H1 (cell line): ENCODE data around the gene GARIN3. TPM values are rescaled to one million over a fixed set of nuclear protein-coding genes. Genes with fewer than 3 reads are reported as not detected.

Experiments
- CTCF ChIA-PET: fragments of 300-600 bp; sonication (Branson Sonifier 250); formaldehyde crosslinking; loops from one replicate; lab custom pipeline; 2021; ENCODE audit not compliant: partially characterized antibody; lab: Charles Lee
- POLR2A ChIA-PET: fragments of 300-600 bp; sonication (Branson Sonifier 250); formaldehyde crosslinking; loops from one replicate; lab custom pipeline; 2021; ENCODE audit warnings: inconsistent platforms; ENCODE audit not compliant: partially characterized antibody; lab: Charles Lee
- DNase-seq, 2 experiments: peaks; one replicate each; pipeline versions ENCODE4 v3.0.0 to v3.0.0-alpha.2; 2010 to 2022; ENCODE audit warnings: low spot score in 2 of 2, low read depth in 1 of 2, mixed read lengths in 1 of 2
- FAIRE-seq: peaks from 2 replicates; lab custom pipeline; 2011; peaks lifted over from hg19 to GRCh38; lab: Jason Lieb, UNC
- H2AFZ ChIP-seq: 2 replicates; pipeline ENCODE4 v1.8.1; 2012; ENCODE audit warnings: low read length, inconsistent platforms
- H2AK5ac ChIP-seq: 2 replicates; pipeline ENCODE4 v1.6.1; 2013; ENCODE audit warnings: low read depth, low read length
- H2BK120ac ChIP-seq: replicated peaks from 2 replicates; pipeline ENCODE3; 2013; ENCODE audit warnings: low read depth, low read length, inconsistent platforms
- H2BK12ac ChIP-seq: 2 replicates; pipeline ENCODE4 v1.6.1; 2013; ENCODE audit warnings: low read depth, low read length
- H2BK15ac ChIP-seq: 2 replicates; pipeline ENCODE4 v1.6.1; 2013; ENCODE audit warnings: low read length
- H2BK20ac ChIP-seq: 2 replicates; pipeline ENCODE4 v1.6.1; 2013; ENCODE audit warnings: low read length
- H2BK5ac ChIP-seq: 2 replicates; pipeline ENCODE4 v1.6.1; 2013; ENCODE audit warnings: low read depth, low read length
- H3K14ac ChIP-seq: 2 replicates; pipeline ENCODE4 v1.6.1; 2013; ENCODE audit warnings: inconsistent platforms; ENCODE audit not compliant: insufficient read length
- H3K18ac ChIP-seq: 2 replicates; pipeline ENCODE4 v1.6.1; 2013; ENCODE audit warnings: low read length; ENCODE audit errors: extremely low read depth
- H3K23ac ChIP-seq: 2 replicates; pipeline ENCODE4 v1.6.1; 2013; ENCODE audit warnings: inconsistent platforms; ENCODE audit not compliant: insufficient read length
- H3K23me2 ChIP-seq: 2 replicates; pipeline ENCODE4 v1.6.1; 2013; ENCODE audit warnings: low read depth, low read length
- H3K27ac ChIP-seq: 2 replicates; pipeline ENCODE4 v1.6.1; 2011; ENCODE audit warnings: low read depth, low read length, inconsistent platforms
- H3K27me3 ChIP-seq, 4 experiments: replicated peaks in 1 of 4; 1 replicate in 1 of 4; 2 replicates in 3 of 4; pipeline versions ENCODE4 v1.6.1 to v1.8.1; 2011 to 2013; ENCODE audit warnings: low read length in 3 of 4, mild to moderate bottlenecking in 3 of 4, inconsistent platforms in 2 of 4, mixed read lengths in 2 of 4, moderate library complexity in 1 of 4; ENCODE audit not compliant: control insufficient read depth in 3 of 4, insufficient read depth in 3 of 4; ENCODE audit errors: extremely low read depth in 1 of 4
- H3K36me3 ChIP-seq, 4 experiments: 2 replicates each; pipeline versions ENCODE4 v1.6.1 to v1.8.1; 2011 to 2013; ENCODE audit warnings: mild to moderate bottlenecking in 4 of 4, low read length in 3 of 4, moderate library complexity in 2 of 4, control low read depth in 1 of 4, inconsistent platforms in 1 of 4; ENCODE audit not compliant: insufficient read depth in 4 of 4, control insufficient read depth in 2 of 4
- H3K4ac ChIP-seq: replicated peaks from 2 replicates; pipeline ENCODE3; 2013; ENCODE audit warnings: low read length, low read depth, mixed read lengths, inconsistent platforms; ENCODE audit not compliant: insufficient read length
- H3K4me1 ChIP-seq, 4 experiments: replicated peaks in 1 of 4; 1 replicate in 1 of 4; 2 replicates in 3 of 4; pipeline versions ENCODE4 v1.6.1 to v1.8.1; 2011 to 2013; ENCODE audit warnings: low read length in 3 of 4, inconsistent platforms in 2 of 4, mixed read lengths in 1 of 4; ENCODE audit not compliant: insufficient read depth in 4 of 4, control insufficient read depth in 3 of 4
- H3K4me2 ChIP-seq, 2 experiments: 2 replicates each; pipeline versions ENCODE4 v1.6.1 to v1.8.1; 2011 to 2013; ENCODE audit warnings: low read depth in 2 of 2, low read length in 2 of 2, control low read depth in 1 of 2, inconsistent platforms in 1 of 2, mild to moderate bottlenecking in 1 of 2; ENCODE audit not compliant: insufficient read depth in 1 of 2
- H3K4me3 ChIP-seq, 4 experiments: fragments of 200-600, 300-600 bp in 1 of 4; sonication (generic), shearing (Covaris generic), sonication (Bioruptor Twin) in 1 of 4; 2 replicates each; pipeline versions ENCODE4 v1.5.1 to v1.8.1; 2011 to 2016; ENCODE audit warnings: low read length in 4 of 4, low read depth in 3 of 4, control low read depth in 2 of 4, inconsistent platforms in 2 of 4, mild to moderate bottlenecking in 2 of 4, mixed read lengths in 1 of 4, moderate library complexity in 1 of 4; ENCODE audit not compliant: insufficient read depth in 2 of 4; ENCODE audit errors: extremely low read depth in 1 of 4
- H3K56ac ChIP-seq: replicated peaks from 2 replicates; pipeline ENCODE3; 2013; ENCODE audit warnings: low read depth, mild to moderate bottlenecking, mixed read lengths, low read length, inconsistent platforms; ENCODE audit not compliant: insufficient read length
- H3K79me1 ChIP-seq: 2 replicates; pipeline ENCODE4 v1.6.1; 2013; ENCODE audit warnings: low read depth, low read length, control low read depth
- H3K79me2 ChIP-seq, 2 experiments: 2 replicates each; pipeline versions ENCODE4 v1.6.1 to v1.8.1; 2012 to 2013; ENCODE audit warnings: low read length in 2 of 2, mild to moderate bottlenecking in 2 of 2, inconsistent platforms in 1 of 2; ENCODE audit not compliant: insufficient read depth in 2 of 2, control insufficient read depth in 1 of 2
- H3K9ac ChIP-seq, 4 experiments: replicated peaks in 1 of 4; 1 replicate in 1 of 4; 2 replicates in 3 of 4; pipeline versions ENCODE4 v1.6.1 to v1.8.1; 2011 to 2013; ENCODE audit warnings: low read depth in 3 of 4, low read length in 3 of 4, control low read depth in 2 of 4, mild to moderate bottlenecking in 2 of 4, moderate library complexity in 2 of 4, inconsistent platforms in 1 of 4; ENCODE audit errors: extremely low read depth in 1 of 4
- H3K9me3 ChIP-seq, 2 experiments: 2 replicates each; pipeline versions ENCODE4 v1.6.1 to v1.8.1; 2012 to 2013; ENCODE audit warnings: mild to moderate bottlenecking in 2 of 2, moderate library complexity in 2 of 2, control low read depth in 1 of 2, inconsistent platforms in 1 of 2, low read depth in 1 of 2, low read length in 1 of 2, mixed read lengths in 1 of 2; ENCODE audit not compliant: insufficient read depth in 2 of 2
- H4K20me1 ChIP-seq, 2 experiments: replicated peaks in 1 of 2; 2 replicates each; pipeline versions ENCODE3 to v1.8.1; 2011 to 2013; ENCODE audit warnings: inconsistent platforms in 2 of 2, low read length in 2 of 2, mild to moderate bottlenecking in 1 of 2; ENCODE audit not compliant: insufficient read depth in 2 of 2, control insufficient read depth in 1 of 2
- H4K5ac ChIP-seq: 2 replicates; pipeline ENCODE4 v1.6.1; 2013; ENCODE audit warnings: low read length, low read depth, mixed read lengths, inconsistent platforms; ENCODE audit not compliant: insufficient read length
- H4K8ac ChIP-seq: 2 replicates; pipeline ENCODE4 v1.8.0; 2013; ENCODE audit warnings: mild to moderate bottlenecking, moderate library complexity, low read length, inconsistent platforms; ENCODE audit not compliant: insufficient read depth; ENCODE audit errors: extremely low read depth
- H4K91ac ChIP-seq: replicated peaks from 2 replicates; pipeline ENCODE3; 2013; ENCODE audit warnings: low read length, mixed read lengths, inconsistent platforms; ENCODE audit not compliant: insufficient read length
- BCL11A ChIP-seq, 2 experiments: IDR thresholded peaks; one replicate each; pipeline ENCODE4 v1.6.1; 2011; ENCODE audit warnings: low read depth in 2 of 2, low read length in 2 of 2, mild to moderate bottlenecking in 2 of 2
- E2F6 ChIP-seq: IDR thresholded peaks from 2 replicates; pipeline ENCODE4 v1.6.1; 2012; ENCODE audit warnings: inconsistent platforms
- EZH2 ChIP-seq: fragments of 200-600 bp; sonication (generic); IDR thresholded peaks from 2 replicates; pipeline ENCODE4 v1.7.1; 2012; ENCODE audit warnings: low read depth, mild to moderate bottlenecking, moderate library complexity, low read length, inconsistent platforms; ENCODE audit not compliant: severe bottlenecking
- FOSL1 ChIP-seq: IDR thresholded peaks from 2 replicates; pipeline ENCODE4 v1.6.1; 2011; ENCODE audit warnings: mild to moderate bottlenecking, low read depth, low read length, moderate library complexity; ENCODE audit not compliant: insufficient read depth
- GTF2F1 ChIP-seq: IDR thresholded peaks from 2 replicates; pipeline ENCODE4 v1.6.1; 2012; ENCODE audit warnings: low read depth, low read length, improper control_type of control experiment, borderline replicate concordance
- JUN ChIP-seq: IDR thresholded peaks from 2 replicates; pipeline ENCODE4 v1.6.1; 2011; ENCODE audit warnings: low read depth, mild to moderate bottlenecking, improper control_type of control experiment, low read length
- JUND ChIP-seq: IDR thresholded peaks from 2 replicates; pipeline ENCODE4 v1.6.1; 2011; ENCODE audit warnings: mild to moderate bottlenecking, improper control_type of control experiment, low read length
- KDM5A ChIP-seq: fragments of 200-600 bp; IDR thresholded peaks from 2 replicates; pipeline ENCODE4 v1.7.1; 2012; ENCODE audit warnings: mild to moderate bottlenecking, low read length, inconsistent platforms, mixed read lengths
- POU5F1 ChIP-seq: IDR thresholded peaks from 2 replicates; pipeline ENCODE4 v1.6.1; 2011; ENCODE audit warnings: low read depth, mild to moderate bottlenecking, low read length, moderate library complexity
- RFX5 ChIP-seq: IDR thresholded peaks from 2 replicates; pipeline ENCODE4 v1.6.1; 2011; ENCODE audit warnings: low read depth, low read length, improper control_type of control experiment, borderline replicate concordance
- SIX5 ChIP-seq: IDR thresholded peaks from 2 replicates; pipeline ENCODE4 v1.6.1; 2011; ENCODE audit warnings: mild to moderate bottlenecking, low read depth, low read length
- SP2 ChIP-seq: IDR thresholded peaks from 2 replicates; pipeline ENCODE4 v1.6.1; 2012; ENCODE audit warnings: mild to moderate bottlenecking, low read length, inconsistent platforms
- SP4 ChIP-seq: IDR thresholded peaks from 2 replicates; pipeline ENCODE4 v1.6.1; 2012; ENCODE audit warnings: low read length, inconsistent platforms
- SRF ChIP-seq: IDR thresholded peaks from 2 replicates; pipeline ENCODE4 v1.6.1; 2011; ENCODE audit warnings: mild to moderate bottlenecking, low read depth, low read length, moderate library complexity
- TCF12 ChIP-seq: IDR thresholded peaks from 2 replicates; pipeline ENCODE4 v1.6.1; 2011; ENCODE audit warnings: low read depth, mild to moderate bottlenecking, low read length
- YY1 ChIP-seq: IDR thresholded peaks from 2 replicates; pipeline ENCODE4 v1.6.1; 2011; ENCODE audit warnings: low read depth, mild to moderate bottlenecking, low read length
- WGBS, 2 experiments: shearing (Covaris generic) in 1 of 2; methylation state at CpG; one replicate each; pipeline versions ENCODE4 v1.1.6 to v1.1.7; 2013 to 2015; ENCODE audit warnings: low lambda C conversion rate in 2 of 2, mixed read lengths in 2 of 2, inconsistent platforms in 1 of 2, low coverage in 1 of 2, missing lambda C conversion rate in 1 of 2; ENCODE audit not compliant: insufficient replicate concordance in 2 of 2, insufficient coverage in 1 of 2, insufficient read length in 1 of 2; ENCODE audit errors: extremely low coverage in 1 of 2, missing lambda C conversion rate in 1 of 2; 5-methylcytosine and 5-hydroxymethylcytosine counted together
- polyA plus RNA-seq, 7 experiments: library from polyadenylated mRNA; depleted of rRNA in 3 of 7; stranded (reverse) in 5 of 7; unstranded in 2 of 7; fragments of >200 nt in 5 of 7; fragments of 200-250 nt in 2 of 7; gene quantifications; 1 replicate in 5 of 7; 2 replicates in 1 of 7; 4 replicates in 1 of 7; pipeline versions ENCODE4 v1.2.1 to v1.2.3, GENCODE V29; 2011 to 2013; ENCODE audit warnings: missing spikeins in 2 of 7, mixed read lengths in 2 of 7
- total RNA-seq: library from RNA; stranded (reverse); fragmentation: NEBNext Ultra II Directional; extraction: Animal tissue kit (Norgen Biotek cat#: 25700); gene quantifications from 2 replicates; pipeline ENCODE4 v1.2.1, GENCODE V29; 2021

GARIN3 gene
- total and polyA plus RNA-seq, 2 of the 8 experiments (the other 6 are each of a cell fraction or from before 2014, with no cell fraction given): not detected

- Histone ChIP-seq H3K4me3 (no peak overlapping the region), H3K9me3 (no peaks in the 10 kb centered on the region), H3K23ac (no peak overlapping the region), H2BK120ac (no peak overlapping the region), H4K91ac (no peak overlapping the region), H3K27me3 (no peaks in the 10 kb centered on the region), H3K4me2 (no peak overlapping the region), H2BK20ac (no peak overlapping the region), H3K79me2 (no peaks in the 10 kb centered on the region), H3K14ac (no peak overlapping the region), H2BK15ac (no peak overlapping the region), H4K8ac (no peak overlapping the region), H3K27ac (no peak overlapping the region), H3K9ac (no peak overlapping the region), H3K79me1 (no peaks in the 10 kb centered on the region), H2AK5ac (no peak overlapping the region), H3K23me2 (no peaks in the 10 kb centered on the region), H2AFZ (no peak overlapping the region), H3K56ac (no peak overlapping the region), H2BK5ac (no peak overlapping the region), H3K36me3 (no peaks in the 10 kb centered on the region), H3K4me1 (no peaks in the 10 kb centered on the region), H4K5ac (no peak overlapping the region), H3K4ac (no peak overlapping the region), H2BK12ac (no peak overlapping the region), H3K18ac (no peak overlapping the region), H4K20me1 (no peaks in the 10 kb centered on the region)
- DNase-seq: no peak
- ChIA-PET CTCF (no interaction called here), POLR2A (no interaction called here)
- 88% methylated on average over 3 of the region's 3 CpGs; no CpG with 5 or more reads in 1 of the 2 experiments for WGBS, 2 experiments
- no peak for FAIRE-seq
- no peak for TF ChIP-seq FOSL1
- no peak for TF ChIP-seq E2F6
- TF ChIP-seq TCF12: no peak
- TF ChIP-seq GTF2F1: no peak
- TF ChIP-seq YY1: no peak
- no peak for TF ChIP-seq JUN
- no peak for TF ChIP-seq JUND
- TF ChIP-seq SP2: no peak
- no peak for TF ChIP-seq EZH2
- TF ChIP-seq SIX5: no peak
- no peak for TF ChIP-seq POU5F1
- TF ChIP-seq SRF: no peak
- TF ChIP-seq SP4: no peak
- no peak for TF ChIP-seq BCL11A (IDR thresholded peaks at IDR 0.05; ENCODE audit: low read depth in 2 of 2, low read length in 2 of 2)
- TF ChIP-seq RFX5: no peak
- no peak for TF ChIP-seq KDM5A
Observed at GRCh38 chr5:157178966-157179365, 12.9 kb upstream of the GARIN3 start.
